KMS-11 (cell line): ENCODE measurements around the gene SP3.

Experiments used
- H2AFZ ChIP-seq: fragments of 200-600 bp; sonication (generic); 2 replicates; pipeline ENCODE4 v1.6.1; 2016; ENCODE audit warnings: antibody characterized with exemption, mixed run types, low read depth
- H3K27ac ChIP-seq: fragments of 200-600 bp; sonication (generic); 2 replicates; pipeline ENCODE4 v1.6.1; 2016; ENCODE audit warnings: mild to moderate bottlenecking, mixed run types
- H3K27me3 ChIP-seq: fragments of 200-600 bp; sonication (generic); 2 replicates; pipeline ENCODE4 v1.6.1; 2017; ENCODE audit warnings: mild to moderate bottlenecking, low read depth, mixed run types, moderate library complexity; ENCODE audit not compliant: insufficient read depth
- H3K36me3 ChIP-seq: fragments of 200-600 bp; sonication (generic); 2 replicates; pipeline ENCODE4 v1.6.1; 2017; ENCODE audit warnings: mild to moderate bottlenecking, mixed run types; ENCODE audit not compliant: insufficient read depth
- H3K4me1 ChIP-seq: fragments of 200-600 bp; sonication (generic); 2 replicates; pipeline ENCODE4 v1.6.1; 2016; ENCODE audit warnings: mild to moderate bottlenecking, low read depth, mixed run types; ENCODE audit not compliant: poor library complexity, severe bottlenecking
- H3K4me2 ChIP-seq: fragments of 200-600 bp; sonication (generic); 2 replicates; pipeline ENCODE4 v1.7.0; 2016; ENCODE audit warnings: mild to moderate bottlenecking, mixed run types
- H3K4me3 ChIP-seq: fragments of 200-600 bp; sonication (generic); IDR thresholded peaks from 2 replicates; pipeline ENCODE4 v1.6.1; 2017; ENCODE audit warnings: low read depth, low read length, mixed read lengths; ENCODE audit not compliant: insufficient read depth
- H3K79me2 ChIP-seq: fragments of 200-600 bp; sonication (generic); 2 replicates; pipeline ENCODE4 v1.6.1; 2016; ENCODE audit warnings: low read depth, mixed run types; ENCODE audit not compliant: insufficient read depth
- H3K9ac ChIP-seq: fragments of 200-600 bp; sonication (generic); 2 replicates; pipeline ENCODE4 v1.6.1; 2016; ENCODE audit warnings: mild to moderate bottlenecking, mixed run types
- H4K20me1 ChIP-seq: fragments of 200-600 bp; sonication (generic); 2 replicates; pipeline ENCODE4 v1.6.1; 2016; ENCODE audit warnings: mild to moderate bottlenecking, mixed run types; ENCODE audit not compliant: insufficient read depth
- CTCF ChIP-seq: fragments of 200-600 bp; sonication (generic); conservative IDR thresholded peaks from 2 replicates; pipeline ENCODE4 v1.6.1; 2017; ENCODE audit warnings: low read depth, mild to moderate bottlenecking, antibody characterized with exemption, low read length, moderate library complexity, mixed read lengths

SP3 gene

DNA sequence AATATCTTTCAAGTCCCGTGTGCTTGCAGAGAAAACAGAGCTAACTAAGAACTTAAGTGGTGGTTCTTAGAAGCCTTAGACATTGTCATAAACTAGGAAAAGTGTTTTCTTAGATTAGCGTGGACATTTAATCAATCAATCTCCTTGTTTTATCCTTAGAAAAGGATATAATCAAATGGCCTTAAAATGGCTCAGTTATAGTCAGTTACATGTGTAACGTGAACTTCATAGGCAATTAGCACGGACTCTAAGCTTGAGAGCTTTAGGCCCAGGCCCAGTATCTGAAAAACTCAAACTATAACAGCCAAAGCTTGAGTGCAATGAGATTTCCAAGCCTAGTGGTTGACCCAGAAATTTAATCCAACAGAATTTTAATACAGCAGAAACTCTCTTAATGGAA, 43.5 kb upstream of the SP3 start:
- no peaks in the 10 kb centered on the region for H3K4me1 ChIP-seq
- no peak overlapping the region for H3K4me2 ChIP-seq
- H3K27me3 ChIP-seq: no peaks in the 10 kb centered on the region
- TF ChIP-seq CTCF: no peak
- no peak overlapping the region for H3K4me3 ChIP-seq
- no peaks in the 10 kb centered on the region for H3K36me3 ChIP-seq
- no peak overlapping the region for H3K9ac ChIP-seq
- no peak overlapping the region for H2AFZ ChIP-seq
- H3K79me2 ChIP-seq: no peaks in the 10 kb centered on the region
- no peak overlapping the region for H3K27ac ChIP-seq
- H4K20me1 ChIP-seq: no peaks in the 10 kb centered on the region

DNA sequence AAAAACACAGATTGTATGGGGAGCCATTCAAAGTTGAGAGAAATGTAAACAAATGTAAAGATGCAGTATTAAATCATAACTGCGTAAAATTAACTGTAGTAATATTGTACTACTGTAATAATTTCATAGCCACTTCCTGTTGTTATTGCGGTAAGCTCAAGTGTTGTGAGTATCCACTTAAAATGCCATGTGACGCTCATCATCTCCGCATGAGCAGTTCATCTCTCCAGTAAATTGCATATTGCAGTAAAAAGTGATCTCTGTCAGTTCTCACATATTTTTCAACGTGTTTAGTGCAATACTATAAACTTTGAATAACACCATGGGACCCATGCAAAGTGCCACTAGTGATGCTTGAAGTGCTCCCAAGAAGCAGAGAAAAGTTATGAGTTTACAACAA, 41.8 kb upstream of the SP3 start:
- no peaks in the 10 kb centered on the region for H3K36me3 ChIP-seq
- no peaks in the 10 kb centered on the region for H4K20me1 ChIP-seq
- no peaks in the 10 kb centered on the region for H3K27me3 ChIP-seq
- no peak overlapping the region for H3K4me2 ChIP-seq
- H2AFZ ChIP-seq: no peak overlapping the region
- H3K4me3 ChIP-seq: no peak overlapping the region
- H3K4me1 ChIP-seq: no peaks in the 10 kb centered on the region
- H3K9ac ChIP-seq: no peak overlapping the region
- TF ChIP-seq CTCF: no peak
- H3K79me2 ChIP-seq: no peaks in the 10 kb centered on the region
- H3K27ac ChIP-seq: no peak overlapping the region

DNA sequence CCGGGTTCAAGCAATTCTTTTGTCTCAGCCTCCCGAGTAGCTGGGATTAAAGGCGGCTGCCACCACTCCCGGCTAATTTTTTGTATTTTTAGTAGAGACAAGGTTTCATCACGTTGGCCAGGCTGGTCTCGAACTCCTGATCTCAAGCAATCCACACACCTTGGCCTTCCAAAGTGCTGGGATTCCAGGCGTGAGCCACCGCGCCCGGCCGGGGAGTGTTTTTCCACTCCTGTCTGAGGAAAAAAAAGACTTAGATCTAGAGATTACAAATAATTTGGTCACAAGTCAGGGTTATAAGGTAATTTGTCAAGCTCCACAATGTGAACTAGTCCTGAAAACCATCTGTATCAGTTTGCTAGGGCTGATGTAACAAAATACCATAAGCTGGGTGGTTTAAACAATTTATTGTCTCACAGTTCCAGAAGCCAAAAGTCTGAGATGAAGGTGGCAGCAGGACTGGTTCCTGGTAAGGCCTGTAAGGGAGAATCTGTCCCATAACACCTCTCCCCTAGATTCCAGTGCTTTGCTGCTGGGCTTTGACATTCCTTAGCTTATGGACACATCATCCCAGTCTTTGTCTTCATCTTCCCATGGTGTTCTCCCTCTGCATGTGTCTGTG, 40.7 kb upstream of the SP3 start:
- H4K20me1 ChIP-seq: no peaks in the 10 kb centered on the region
- no peak overlapping the region for H3K27ac ChIP-seq
- H2AFZ ChIP-seq: no peak overlapping the region
- no peaks in the 10 kb centered on the region for H3K79me2 ChIP-seq
- H3K9ac ChIP-seq: no peak overlapping the region
- no peak overlapping the region for H3K4me2 ChIP-seq
- TF ChIP-seq CTCF: no peak
- no peak overlapping the region for H3K4me3 ChIP-seq
- H3K36me3 ChIP-seq: no peaks in the 10 kb centered on the region
- no peaks in the 10 kb centered on the region for H3K4me1 ChIP-seq
- H3K27me3 ChIP-seq: no peaks in the 10 kb centered on the region

- Histone ChIP-seq H3K79me2 (no peaks in the 10 kb centered on the region), H3K4me1 (no peaks in the 10 kb centered on the region), H3K27me3 (no peaks in the 10 kb centered on the region), H3K4me3 (no peak overlapping the region), H3K4me2 (no peak overlapping the region), H3K9ac (no peak overlapping the region), H2AFZ (no peak overlapping the region), H3K36me3 (no peaks in the 10 kb centered on the region), H3K27ac (no peak overlapping the region), H4K20me1 (no peaks in the 10 kb centered on the region)
- no peak for TF ChIP-seq CTCF
Measured at GRCh38 chr2:174004905-174005605, 39.9 kb upstream of the SP3 start.
